ENCODE data around the gene SYCP2.

SYCP2 gene

GRCh38 chr20:59954718-59955117 lies 21.3 kb upstream of the SYCP2 start:
- H3K27ac ChIP-seq: no peak overlapping the region
- ChIA-PET POLR2A (ENCODE audit: low non-redundant PET) (no interaction called here), CTCF (interaction anchor here (1.2 to 2.0 kb wide), 2 partner anchors 95 to 97 kb away, joined by 5 to 11 read pairs; no protein-coding TSS in a partner anchor)
- no peak for TF ChIP-seq CTCF (conservative IDR thresholded peaks at IDR 0.05; ENCODE audit: low read depth)
- no peak for DNase-seq (ENCODE audit: low spot score)

- no peak overlapping the region for H3K27ac ChIP-seq
- CTCF ChIA-PET: interaction anchor here (0.6 to 3.0 kb wide), 8 partner anchors 10 to 389 kb away, joined by 3 to 19 read pairs (median 3); no protein-coding TSS in a partner anchor
- no peak for TF ChIP-seq CTCF (conservative IDR thresholded peaks at IDR 0.05; ENCODE audit: low read depth)
- POLR2A ChIA-PET (ENCODE audit: low non-redundant PET): no interaction called here
- DNase-seq (ENCODE audit: low spot score): no peak
Observed at GRCh38 chr20:59949911-59950310, 16.5 kb upstream of the SYCP2 start.

GRCh38 chr20:59948828-59949720 lies 15.6 kb upstream of the SYCP2 start:
- H3K27ac ChIP-seq: no peak overlapping the region
- ChIA-PET CTCF (interaction anchor here (0.6 to 4.1 kb wide), 21 partner anchors 9 to 1973 kb away, joined by 3 to 19 read pairs (median 5); partner anchors contain the start of genes CDH26, FAM217B, PPP1R3D and SYCP2), POLR2A (ENCODE audit: low non-redundant PET) (no interaction called here)
- peak; percentile 48 for DNase-seq (ENCODE audit: low spot score)
- peak; percentile 94 for TF ChIP-seq CTCF (conservative IDR thresholded peaks at IDR 0.05; ENCODE audit: low read depth)

- ChIA-PET CTCF (interaction anchor here (0.6 to 4.1 kb wide), 10 partner anchors 8 to 802 kb away, joined by 3 to 19 read pairs (median 4); partner anchors contain the start of genes FAM217B, PPP1R3D and SYCP2), POLR2A (ENCODE audit: low non-redundant PET) (no interaction called here)
- TF ChIP-seq CTCF (conservative IDR thresholded peaks at IDR 0.05; ENCODE audit: low read depth): no peak
- H3K27ac ChIP-seq: no peak overlapping the region
- no peak for DNase-seq (ENCODE audit: low spot score)
Observed at GRCh38 chr20:59948212-59948611, 14.8 kb upstream of the SYCP2 start.

- no peak for TF ChIP-seq CTCF (conservative IDR thresholded peaks at IDR 0.05; ENCODE audit: low read depth)
- ChIA-PET CTCF (interaction anchor here (0.9 to 4.1 kb wide), 5 partner anchors 13 to 105 kb away, joined by 3 to 16 read pairs (median 6); partner anchors contain the start of gene SYCP2), POLR2A (ENCODE audit: low non-redundant PET) (no interaction called here)
- no peak for DNase-seq (ENCODE audit: low spot score)
- no peak overlapping the region for H3K27ac ChIP-seq
Observed at GRCh38 chr20:59947376-59947775, 13.9 kb upstream of the SYCP2 start.

- DNase-seq (ENCODE audit: low spot score): no peak
- H3K27ac ChIP-seq: no peak overlapping the region
- POLR2A ChIA-PET (ENCODE audit: low non-redundant PET): no interaction called here
- CTCF ChIA-PET: interaction anchor here (1.2 to 4.1 kb wide), 3 partner anchors 8 to 103 kb away, joined by 6 to 16 read pairs (median 6); partner anchors contain the start of gene SYCP2
- no peak for TF ChIP-seq CTCF (conservative IDR thresholded peaks at IDR 0.05; ENCODE audit: low read depth)
Observed at GRCh38 chr20:59945731-59946130, 12.3 kb upstream of the SYCP2 start.

Measured in RWPE1 (cell line).